ENCODE measurements around the gene ZC3H11A. TPM values are rescaled to one million over a fixed set of nuclear protein-coding genes. Genes with fewer than 3 reads are reported as not detected.

The ZC3H11A gene
- total and polyA plus RNA-seq, 2 of the 13 experiments (the other 11 are each of a cell fraction or from before 2014, with no cell fraction given) = 56.9 to 59.7 TPM

GRCh38 chr1:203771901-203772301, 23.5 kb upstream of the ZC3H11A start (continued):
- TF ChIP-seq NFIB (CRISPR knock-in tag; IDR thresholded peaks at IDR 0.05; ENCODE audit: borderline replicate concordance) (no peak), ERF (CRISPR knock-in tag; IDR thresholded peaks at IDR 0.05) (no peak)

GRCh38 chr1:203772836-203773235, 22.6 kb upstream of the ZC3H11A start:
- ChIA-PET POLR2A (no interaction called here), CTCF (ENCODE audit: low intra/inter-chr PET ratio, low total read pairs) (no interaction called here)
- Histone ChIP-seq H4K20me1 (ENCODE audit: insufficient read depth, low read length) (no peaks in the 10 kb centered on the region), H3K9ac (ENCODE audit: insufficient read depth, low read depth, low read length) (no peak overlapping the region), H3K27ac (ENCODE audit: extremely low read length, insufficient read depth, low read length) (no peak overlapping the region), H3K4me3 (replicated peaks in 1 of 3; ENCODE audit: insufficient read depth in 1 of 3, low read depth in 2 of 3, low read length in 3 of 3) (no peak overlapping the region), H3K79me2 (ENCODE audit: insufficient read depth, low read length) (no peaks in the 10 kb centered on the region), H3K4me1 (ENCODE audit: insufficient read depth, low read length) (peaks cover 22% of the 10 kb centered on the region), H3K36me3 (replicated peaks in 1 of 2; ENCODE audit: control insufficient read depth in 1 of 2, insufficient read depth in 2 of 2, low read length in 2 of 2) (no peaks in the 10 kb centered on the region), H3K4me2 (ENCODE audit: low read depth, low read length) (no peak overlapping the region), H3K27me3 (ENCODE audit: control insufficient read depth in 1 of 2, insufficient read depth in 2 of 2, low read length in 2 of 2) (no peaks in the 10 kb centered on the region), H2AFZ (ENCODE audit: low read length) (no peak overlapping the region), H3K9me3 (ENCODE audit: low read length) (no peaks in the 10 kb centered on the region)
- ATAC-seq (no peak), FAIRE-seq (no peak), DNase-seq (ENCODE audit: low spot score) (no peak)
- in situ Hi-C loops (cut with HindIII; ENCODE audit: extremely low pct_ligation_motif_present, low pct_unique_long_range_greater_than_20kb) = no loop called here
- intact Hi-C loops (cut with micrococcal nuclease; ENCODE audit: unreplicated experiment) = no loop called here
- 90% methylated on average over 1 of the region's 1 CpG for WGBS (ENCODE audit: low lambda C conversion rate)
- BruUV-seq (replicated peaks) = no TSS peak
- TF ChIP-seq ZNF17 (CRISPR knock-in tag; IDR thresholded peaks at IDR 0.05) (no peak), HOMEZ (CRISPR knock-in tag; IDR thresholded peaks at IDR 0.05; ENCODE audit: low read depth) (no peak), NKX3-1 (CRISPR knock-in tag; IDR thresholded peaks at IDR 0.05) (no peak), ZNF703 (CRISPR knock-in tag; IDR thresholded peaks at IDR 0.05; ENCODE audit: borderline replicate concordance) (no peak), ZNF784 (CRISPR knock-in tag; IDR thresholded peaks at IDR 0.05; ENCODE audit: borderline replicate concordance) (no peak), ZNF878 (CRISPR knock-in tag; IDR thresholded peaks at IDR 0.05) (no peak), NFATC3 (CRISPR knock-in tag; IDR thresholded peaks at IDR 0.05) (no peak), ZFX (CRISPR knock-in tag; IDR thresholded peaks at IDR 0.05; ENCODE audit: low read depth) (no peak), ZNF350 (CRISPR knock-in tag; IDR thresholded peaks at IDR 0.05; ENCODE audit: borderline replicate concordance, low read depth) (no peak), BATF2 (CRISPR knock-in tag; IDR thresholded peaks at IDR 0.05) (no peak), MED13 (CRISPR knock-in tag; IDR thresholded peaks at IDR 0.05) (no peak), YEATS2 (CRISPR knock-in tag; IDR thresholded peaks at IDR 0.05; ENCODE audit: borderline replicate concordance) (no peak), DNMT3B (CRISPR knock-in tag; conservative IDR thresholded peaks at IDR 0.05) (no peak), LRRFIP1 (CRISPR knock-in tag; conservative IDR thresholded peaks at IDR 0.05) (no peak)
